Aorta (tissue), 5 donors: ENCODE data around the gene NLK. TPM values are rescaled to one million over a fixed set of nuclear protein-coding genes. Genes with fewer than 3 reads are reported as not detected.

Experiments used
- ATAC-seq: fragments of 200-7000 bp; cut with Tn5 transposase; one replicate; pipeline ENCODE4 v1.9.1; 2022; ENCODE audit warnings: moderate library complexity; ENCODE audit not compliant: low FRiP score
- DNase-seq, 2 donors: peaks; one replicate each; pipeline ENCODE4 v3.0.0-alpha.2; 2020
- H3K27ac ChIP-seq, 2 donors: one replicate each; pipeline ENCODE4 v1.5.1; 2013; ENCODE audit warnings: low read length in 2 of 2, mild to moderate bottlenecking in 2 of 2, moderate library complexity in 2 of 2, control low read depth in 1 of 2, inconsistent platforms in 1 of 2, low read depth in 1 of 2
- H3K27me3 ChIP-seq, 2 donors: one replicate each; pipeline ENCODE4 v1.6.1; 2013; ENCODE audit warnings: control low read depth in 1 of 2, low read length in 1 of 2, mild to moderate bottlenecking in 1 of 2, moderate library complexity in 1 of 2; ENCODE audit not compliant: insufficient read depth in 2 of 2, control insufficient read depth in 1 of 2
- H3K36me3 ChIP-seq, 2 donors: one replicate each; pipeline ENCODE4 v1.6.1; 2013; ENCODE audit warnings: control low read depth in 1 of 2, low read length in 1 of 2, mild to moderate bottlenecking in 1 of 2; ENCODE audit not compliant: insufficient read depth in 2 of 2, control insufficient read depth in 1 of 2
- H3K4me1 ChIP-seq, 2 donors: one replicate each; pipeline ENCODE4 v1.6.1; 2013; ENCODE audit warnings: low read length in 2 of 2, control low read depth in 1 of 2, mild to moderate bottlenecking in 1 of 2, moderate library complexity in 1 of 2; ENCODE audit not compliant: insufficient read depth in 2 of 2, control insufficient read depth in 1 of 2
- H3K4me3 ChIP-seq, 2 donors: one replicate each; pipeline ENCODE4 v1.5.1; 2013; ENCODE audit warnings: low read length in 2 of 2, control low read depth in 1 of 2, mild to moderate bottlenecking in 1 of 2
- H3K9me3 ChIP-seq: one replicate; pipeline ENCODE4 v1.6.1; 2013; ENCODE audit warnings: mild to moderate bottlenecking, low read length; ENCODE audit not compliant: control insufficient read depth
- WGBS, 2 donors: extraction: QIAGEN DNeasy Blood & Tissue Kit; methylation state at CpG; one replicate each; pipeline ENCODE4 v1.1.7; 2013; 5-methylcytosine and 5-hydroxymethylcytosine counted together
- intact Hi-C, 2 donors: fragments of 100-400 bp; cut with DNase I; formaldehyde crosslinking; loops; one replicate each; pipeline versions ENCODE4 v1.14.2 to v1.15.0; 2022
- polyA plus RNA-seq, 2 donors: library from polyadenylated mRNA; stranded (reverse); fragments of 200-250 nt; gene quantifications; one replicate each; pipeline ENCODE4 v1.2.3, GENCODE V29; 2013
- total RNA-seq, 2 donors: library from RNA; stranded (reverse); fragmentation: NEBNext Ultra II Directional; extraction: Animal tissue kit (Norgen Biotek cat#: 25700); gene quantifications; one replicate each; pipeline ENCODE4 v1.2.1, GENCODE V29; 2021
- donor health status: healthy with polysubstance abuse.
- donor health status: Bipolar disorder and iron deficiency.
- donor health status: DM: no; HTN: no; CAD: no.
- donor health status: DM: no; HTN: no; CAD: no.
- donor health status: DM: yes; HTN: yes; CAD: no.

NLK gene
- total and polyA plus RNA-seq, 4 donors, result 5.5 to 17.2 (median 14.0) TPM

DNA sequence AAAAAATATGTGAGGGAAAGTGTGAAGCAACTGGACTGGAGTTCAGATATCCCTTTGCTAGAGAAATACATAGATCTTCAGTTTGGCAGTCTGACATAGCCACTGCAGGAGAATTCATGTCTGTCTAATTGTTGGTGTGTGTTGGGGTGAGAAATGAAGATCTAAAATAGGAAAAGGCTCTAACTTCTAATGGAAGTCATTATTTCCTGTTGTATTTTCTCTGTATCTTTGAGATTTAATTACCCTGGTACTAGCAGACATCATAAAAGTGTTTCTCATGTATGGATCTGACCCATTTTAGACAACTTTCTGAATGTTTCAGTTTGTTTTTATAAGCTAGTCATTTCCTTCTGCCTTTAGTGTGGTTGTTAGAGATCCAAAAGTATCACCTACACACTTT lies 128.3 kb downstream of the NLK start:
- H3K4me1 ChIP-seq, result no peaks in the 10 kb centered on the region
- no peak overlapping the region for H3K27ac ChIP-seq
- H3K27me3 ChIP-seq, result no peaks in the 10 kb centered on the region
- ATAC-seq, result no peak
- H3K4me3 ChIP-seq, result no peak overlapping the region
- no peaks in the 10 kb centered on the region for H3K9me3 ChIP-seq
- DNase-seq, result no peak
- H3K36me3 ChIP-seq, result peaks cover 2 to 3% of the 10 kb centered on the region in 2 donors
- intact Hi-C loops, result no loop called here

DNA sequence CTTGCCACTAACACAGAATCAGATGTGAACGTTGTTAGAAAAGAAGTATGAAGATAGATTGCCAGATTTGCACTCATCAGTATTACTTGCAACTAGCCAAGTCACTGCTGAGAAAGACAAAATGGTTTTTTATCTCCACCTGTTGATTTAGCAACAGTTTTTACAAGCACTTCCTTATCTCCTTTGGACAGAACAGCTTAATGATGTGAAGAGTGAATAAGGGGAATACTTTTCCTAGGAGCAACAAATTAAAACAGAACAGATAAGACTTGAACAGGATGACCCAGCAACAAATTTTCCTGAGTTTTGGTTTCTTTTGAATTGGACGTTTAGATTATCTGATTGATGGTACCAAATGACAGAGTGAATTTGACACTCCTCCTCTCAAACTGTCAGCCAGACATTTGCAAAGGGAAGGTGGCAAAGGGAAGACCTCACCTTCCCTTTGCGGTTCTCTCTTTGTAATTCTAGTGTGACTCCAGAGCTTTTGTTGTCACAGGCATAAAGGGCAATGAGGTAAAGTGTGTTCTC lies 130.6 kb downstream of the NLK start:
- intact Hi-C loops, result no loop called here
- 19 to 31% methylated on average over 3 of the region's 3 CpGs for WGBS, 2 donors
- Histone ChIP-seq H3K27me3 (no peaks in the 10 kb centered on the region), H3K4me1 (no peaks in the 10 kb centered on the region), H3K9me3 (no peaks in the 10 kb centered on the region), H3K4me3 (no peak overlapping the region), H3K27ac (no peak overlapping the region), H3K36me3 (peaks cover 2 to 3% of the 10 kb centered on the region in 2 donors)
- DNase-seq (no peak), ATAC-seq (no peak)

- Histone ChIP-seq H3K27ac (no peak overlapping the region), H3K27me3 (no peaks in the 10 kb centered on the region), H3K36me3 (peaks cover 2 to 3% of the 10 kb centered on the region in 2 donors), H3K4me1 (no peaks in the 10 kb centered on the region), H3K9me3 (no peaks in the 10 kb centered on the region), H3K4me3 (no peak overlapping the region)
- ATAC-seq (no peak), DNase-seq (no peak)
- intact Hi-C loops, result no loop called here
- 57 to 59% methylated on average over 1 of the region's 1 CpG for WGBS, 2 donors
These were observed 131.3 kb downstream of the NLK start for GRCh38 chr17:28173801-28174200.

DNA sequence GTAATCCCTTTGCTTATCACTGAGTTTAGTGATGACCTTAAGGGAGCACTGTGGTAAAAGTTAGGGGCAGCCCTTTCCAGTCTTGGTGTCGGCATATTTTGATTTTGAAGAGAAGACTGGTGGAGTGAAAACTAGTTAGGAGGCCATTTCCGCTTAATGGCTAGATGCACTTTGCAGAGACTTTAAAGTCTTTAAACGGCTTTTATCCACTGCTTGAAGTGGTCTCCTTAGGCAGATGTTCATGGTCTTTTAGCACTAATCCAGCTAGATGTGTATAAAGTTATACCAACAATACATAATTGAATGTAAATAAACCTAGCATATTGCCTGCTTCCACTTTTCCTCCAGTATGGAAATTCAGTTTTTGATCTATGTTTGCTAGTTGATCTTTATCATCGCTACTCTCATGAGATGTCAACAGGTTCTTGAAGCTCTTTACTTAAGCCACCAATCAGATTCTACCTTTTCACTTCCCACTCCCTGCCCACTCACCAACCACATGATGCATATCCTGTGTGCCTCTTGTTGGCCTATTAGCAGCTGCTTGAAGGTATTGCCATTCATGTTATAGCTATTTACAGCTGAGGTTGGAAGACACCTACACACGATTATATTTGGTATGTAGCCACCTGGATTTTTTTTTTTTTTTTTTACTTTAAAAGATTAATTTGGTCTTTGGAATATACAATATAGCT lies 132.0 kb downstream of the NLK start:
- Histone ChIP-seq H3K9me3 (no peaks in the 10 kb centered on the region), H3K4me1 (no peaks in the 10 kb centered on the region), H3K4me3 (no peak overlapping the region), H3K27ac (no peak overlapping the region), H3K36me3 (peaks cover 2 to 3% of the 10 kb centered on the region in 2 donors), H3K27me3 (no peaks in the 10 kb centered on the region)
- intact Hi-C loops, result no loop called here
- no peak for DNase-seq
- no peak for ATAC-seq
- WGBS, 2 donors, result 80 to 82% methylated on average over 5 of the region's 5 CpGs

GRCh38 chr17:28177351-28177750 lies 134.9 kb downstream of the NLK start:
- intact Hi-C loops, result no loop called here

GRCh38 chr17:28178800-28179199 lies 136.3 kb downstream of the NLK start:
- no peak for ATAC-seq
- WGBS, 2 donors, result 94 to 98% methylated on average over 3 of the region's 3 CpGs
- DNase-seq, result no peak
- intact Hi-C loops, result no loop called here
- no peak overlapping the region for H3K4me3 ChIP-seq
- H3K27me3 ChIP-seq, result no peaks in the 10 kb centered on the region
- H3K27ac ChIP-seq, result no peak overlapping the region
- no peaks in the 10 kb centered on the region for H3K9me3 ChIP-seq
- no peaks in the 10 kb centered on the region for H3K4me1 ChIP-seq
- peaks cover 0 to 4% of the 10 kb centered on the region in 2 donors for H3K36me3 ChIP-seq

More at GRCh38 chr17:28177351-28177750, 134.9 kb downstream of the NLK start:
- no peaks in the 10 kb centered on the region for H3K9me3 ChIP-seq
- H3K27ac ChIP-seq, result no peak overlapping the region
- ATAC-seq (no peak), DNase-seq (no peak)
- H3K36me3 ChIP-seq, result peaks cover 2 to 3% of the 10 kb centered on the region in 2 donors
- WGBS, 2 donors, result 88 to 92% methylated on average over 2 of the region's 2 CpGs
- no peaks in the 10 kb centered on the region for H3K4me1 ChIP-seq
- H3K4me3 ChIP-seq, result no peak overlapping the region
- no peaks in the 10 kb centered on the region for H3K27me3 ChIP-seq

- Histone ChIP-seq H3K27me3 (no peaks in the 10 kb centered on the region), H3K4me1 (no peaks in the 10 kb centered on the region), H3K4me3 (no peak overlapping the region), H3K27ac (no peak overlapping the region), H3K9me3 (no peaks in the 10 kb centered on the region), H3K36me3 (peaks cover 0 to 3% of the 10 kb centered on the region in 2 donors)
- intact Hi-C loops, result no loop called here
- DNase-seq (no peak), ATAC-seq (no peak)
- 60 to 67% methylated on average over 1 of the region's 1 CpG for WGBS, 2 donors
These were observed 138.0 kb downstream of the NLK start for GRCh38 chr17:28180449-28180848.

GRCh38 chr17:28181568-28181967 lies 139.1 kb downstream of the NLK start:
- H3K27ac ChIP-seq, result no peak overlapping the region
- no peak overlapping the region for H3K4me3 ChIP-seq
- intact Hi-C loops, result no loop called here
- H3K9me3 ChIP-seq, result no peaks in the 10 kb centered on the region
- H3K27me3 ChIP-seq, result no peaks in the 10 kb centered on the region
- DNase-seq (no peak), ATAC-seq (no peak)
- WGBS, 2 donors, result 96 to 98% methylated on average over 9 of the region's 9 CpGs
- H3K36me3 ChIP-seq, result peaks cover 0 to 3% of the 10 kb centered on the region in 2 donors
- H3K4me1 ChIP-seq, result no peaks in the 10 kb centered on the region

GRCh38 chr17:28182559-28182958 lies 140.1 kb downstream of the NLK start:
- DNase-seq (no peak), ATAC-seq (no peak)
- intact Hi-C loops, result no loop called here

More at GRCh38 chr17:28182559-28182958, 140.1 kb downstream of the NLK start:
- Histone ChIP-seq H3K9me3 (no peaks in the 10 kb centered on the region), H3K27ac (no peak overlapping the region), H3K4me3 (no peak overlapping the region), H3K36me3 (peaks cover 0 to 3% of the 10 kb centered on the region in 2 donors), H3K27me3 (no peaks in the 10 kb centered on the region), H3K4me1 (no peaks in the 10 kb centered on the region)
- 33 to 60% methylated on average over 1 of the region's 1 CpG for WGBS, 2 donors
